22Rv1 (cell line): ENCODE measurements around the gene SMDT1.
"Not testable (repeated sequence)": the region's sequence is repeated elsewhere in the genome, so short reads cannot be mapped to it uniquely, and the experiment has no call there.

Experiments
- ZFX ChIP-seq: fragments of 450-650 bp; IDR thresholded peaks from 2 replicates; pipeline ENCODE4 v1.6.1; 2017; ENCODE audit warnings: antibody characterized with exemption, borderline replicate concordance
- TF ChIP-seq, protein P1 (sequence below): fragments of 450-650 bp; IDR thresholded peaks from 2 replicates; pipeline ENCODE4 v1.5.1; 2017; ENCODE audit warnings: mild to moderate bottlenecking

- TF ChIP-seq, protein P1, sequence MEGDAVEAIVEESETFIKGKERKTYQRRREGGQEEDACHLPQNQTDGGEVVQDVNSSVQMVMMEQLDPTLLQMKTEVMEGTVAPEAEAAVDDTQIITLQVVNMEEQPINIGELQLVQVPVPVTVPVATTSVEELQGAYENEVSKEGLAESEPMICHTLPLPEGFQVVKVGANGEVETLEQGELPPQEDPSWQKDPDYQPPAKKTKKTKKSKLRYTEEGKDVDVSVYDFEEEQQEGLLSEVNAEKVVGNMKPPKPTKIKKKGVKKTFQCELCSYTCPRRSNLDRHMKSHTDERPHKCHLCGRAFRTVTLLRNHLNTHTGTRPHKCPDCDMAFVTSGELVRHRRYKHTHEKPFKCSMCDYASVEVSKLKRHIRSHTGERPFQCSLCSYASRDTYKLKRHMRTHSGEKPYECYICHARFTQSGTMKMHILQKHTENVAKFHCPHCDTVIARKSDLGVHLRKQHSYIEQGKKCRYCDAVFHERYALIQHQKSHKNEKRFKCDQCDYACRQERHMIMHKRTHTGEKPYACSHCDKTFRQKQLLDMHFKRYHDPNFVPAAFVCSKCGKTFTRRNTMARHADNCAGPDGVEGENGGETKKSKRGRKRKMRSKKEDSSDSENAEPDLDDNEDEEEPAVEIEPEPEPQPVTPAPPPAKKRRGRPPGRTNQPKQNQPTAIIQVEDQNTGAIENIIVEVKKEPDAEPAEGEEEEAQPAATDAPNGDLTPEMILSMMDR = not testable (repeated sequence)
- TF ChIP-seq ZFX = not testable (repeated sequence)
These were observed 8.0 kb upstream of the SMDT1 start for GRCh38 chr22:42071508-42071907.
